HEK293 (cell line): ENCODE results near the gene VPS4A.

ENCODE experiments used
- CTCF ChIA-PET: fragments of 350-600 bp; formaldehyde crosslinking; extraction: SDS; loops from one replicate; lab custom pipeline; 2021; ENCODE audit warnings: antibody characterized with exemption; lab: Yijun Ruan, JAX
- POLR2A ChIA-PET: fragments of 300-600 bp; formaldehyde crosslinking; extraction: SDS; loops from one replicate; lab custom pipeline; 2020; ENCODE audit warnings: antibody characterized with exemption, inconsistent platforms; lab: Yijun Ruan, JAX
- H3K27ac ChIP-seq: fragments of 200-500 bp; sonication (Bioruptor generic); 2 replicates; pipeline ENCODE4 v1.5.1; 2014; ENCODE audit warnings: low read depth, low read length, control low read depth, inconsistent platforms; ENCODE audit errors: extremely low read depth
- H3K36me3 ChIP-seq, 2 experiments: fragments of 200-500 bp in 1 of 2; sonication (Bioruptor generic) in 1 of 2; 1 replicate in 1 of 2; 2 replicates in 1 of 2; pipeline ENCODE4 v1.5.1; 2014 to 2017; ENCODE audit warnings: inconsistent platforms in 2 of 2, low read length in 2 of 2; ENCODE audit not compliant: control insufficient read depth in 2 of 2, insufficient read depth in 1 of 2
- H3K4me1 ChIP-seq: fragments of 200-500 bp; sonication (Bioruptor generic); 2 replicates; pipeline ENCODE4 v1.5.1; 2014; ENCODE audit warnings: mild to moderate bottlenecking, low read length, inconsistent platforms; ENCODE audit not compliant: control insufficient read depth, insufficient read depth
- H3K4me3 ChIP-seq: 2 replicates; pipeline ENCODE4 v1.5.1; 2011; ENCODE audit warnings: low read depth, mild to moderate bottlenecking, control low read depth, low read length, moderate library complexity
- H3K9me3 ChIP-seq: fragments of 200-500 bp; sonication (Bioruptor generic); 2 replicates; pipeline ENCODE4 v1.5.1; 2014; ENCODE audit warnings: low read depth, low read length, inconsistent platforms; ENCODE audit not compliant: control insufficient read depth, insufficient read depth
- KLF10 ChIP-seq: fragments of 450-650 bp; IDR thresholded peaks from 2 replicates; pipeline ENCODE4 v1.5.1; 2018; ENCODE audit warnings: missing biosample characterization, mild to moderate bottlenecking, missing genetic modification characterization
- KLF17 ChIP-seq: fragments of 450-650 bp; formaldehyde crosslinking; IDR thresholded peaks from 2 replicates; pipeline ENCODE4 v1.5.1; 2016; ENCODE audit warnings: missing biosample characterization, missing genetic modification characterization
- KLF8 ChIP-seq: fragments of 450-650 bp; formaldehyde crosslinking; IDR thresholded peaks from 2 replicates; pipeline ENCODE4 v1.5.1; 2016; ENCODE audit warnings: missing biosample characterization, missing genetic modification characterization
- PRDM1 ChIP-seq: fragments of 450-650 bp; formaldehyde crosslinking; IDR thresholded peaks from 2 replicates; pipeline ENCODE4; 2016; ENCODE audit warnings: missing biosample characterization, missing genetic modification characterization
- SALL2 ChIP-seq: fragments of 450-650 bp; formaldehyde crosslinking; IDR thresholded peaks from 2 replicates; pipeline ENCODE4 v1.5.0; 2017; ENCODE audit warnings: missing biosample characterization, mild to moderate bottlenecking, missing genetic modification characterization, borderline replicate concordance
- SCRT1 ChIP-seq: fragments of 450-650 bp; formaldehyde crosslinking; IDR thresholded peaks from 2 replicates; pipeline ENCODE4 v1.5.1; 2016; ENCODE audit warnings: missing biosample characterization, missing genetic modification characterization, borderline replicate concordance
- SCRT2 ChIP-seq: fragments of 450-650 bp; formaldehyde crosslinking; IDR thresholded peaks from 2 replicates; pipeline ENCODE4 v1.5.1; 2016; ENCODE audit warnings: missing biosample characterization, missing genetic modification characterization
- ZBTB49 ChIP-seq: fragments of 450-650 bp; formaldehyde crosslinking; IDR thresholded peaks from 2 replicates; pipeline ENCODE4 v1.5.1; 2016; ENCODE audit warnings: missing biosample characterization, missing genetic modification characterization, low read depth
- ZFP69B ChIP-seq: fragments of 450-650 bp; formaldehyde crosslinking; IDR thresholded peaks from 2 replicates; pipeline ENCODE4 v1.5.1; 2016; ENCODE audit warnings: missing biosample characterization, missing genetic modification characterization
- ZNF138 ChIP-seq: fragments of 450-650 bp; formaldehyde crosslinking; IDR thresholded peaks from 2 replicates; pipeline ENCODE4 v1.5.1; 2016; ENCODE audit warnings: missing biosample characterization, missing genetic modification characterization, borderline replicate concordance
- ZNF18 ChIP-seq: fragments of 450-650 bp; formaldehyde crosslinking; IDR thresholded peaks from 2 replicates; pipeline ENCODE4 v1.5.1; 2016; ENCODE audit warnings: missing biosample characterization, missing genetic modification characterization
- ZNF19 ChIP-seq: fragments of 450-650 bp; formaldehyde crosslinking; IDR thresholded peaks from 2 replicates; pipeline ENCODE4; 2016; ENCODE audit warnings: missing biosample characterization, missing genetic modification characterization, low read depth
- ZNF211 ChIP-seq: fragments of 450-650 bp; formaldehyde crosslinking; IDR thresholded peaks from 2 replicates; pipeline ENCODE4 v1.5.1; 2016; ENCODE audit warnings: low read depth, missing biosample characterization, missing genetic modification characterization
- ZNF214 ChIP-seq: fragments of 450-650 bp; formaldehyde crosslinking; IDR thresholded peaks from 2 replicates; pipeline ENCODE4 v1.5.1; 2017; ENCODE audit warnings: missing biosample characterization, mild to moderate bottlenecking, missing genetic modification characterization, borderline replicate concordance
- ZNF311 ChIP-seq: fragments of 450-650 bp; formaldehyde crosslinking; IDR thresholded peaks from 2 replicates; pipeline ENCODE4 v1.5.1; 2017; ENCODE audit warnings: missing biosample characterization, missing genetic modification characterization, borderline replicate concordance
- ZNF398 ChIP-seq: fragments of 450-650 bp; formaldehyde crosslinking; IDR thresholded peaks from 2 replicates; pipeline ENCODE4 v1.5.1; 2017; ENCODE audit warnings: missing biosample characterization, missing genetic modification characterization
- ZNF549 ChIP-seq: fragments of 450-650 bp; IDR thresholded peaks from 2 replicates; pipeline ENCODE4 v1.5.1; 2018; ENCODE audit warnings: missing biosample characterization, missing genetic modification characterization, mild to moderate bottlenecking, inconsistent platforms, moderate library complexity
- ZNF560 ChIP-seq: fragments of 450-650 bp; formaldehyde crosslinking; IDR thresholded peaks from 2 replicates; pipeline ENCODE4 v1.5.1; 2017; ENCODE audit warnings: missing biosample characterization, missing genetic modification characterization, borderline replicate concordance
- ZNF629 ChIP-seq: fragments of 450-650 bp; formaldehyde crosslinking; IDR thresholded peaks from 2 replicates; pipeline ENCODE4 v1.5.1; 2017; ENCODE audit warnings: missing biosample characterization, missing genetic modification characterization
- ZNF660 ChIP-seq: fragments of 450-650 bp; IDR thresholded peaks from 2 replicates; pipeline ENCODE4 v1.5.1; 2018; ENCODE audit warnings: missing biosample characterization, mild to moderate bottlenecking, missing genetic modification characterization
- ZNF664 ChIP-seq: fragments of 450-650 bp; formaldehyde crosslinking; IDR thresholded peaks from 2 replicates; pipeline ENCODE4 v1.5.1; 2016; ENCODE audit warnings: missing biosample characterization, missing genetic modification characterization
- ZNF768 ChIP-seq: fragments of 450-650 bp; formaldehyde crosslinking; IDR thresholded peaks from 2 replicates; pipeline ENCODE4 v1.5.1; 2018; ENCODE audit warnings: missing biosample characterization, mild to moderate bottlenecking, missing genetic modification characterization
- ZNF776 ChIP-seq: fragments of 450-650 bp; formaldehyde crosslinking; IDR thresholded peaks from 2 replicates; pipeline ENCODE4 v1.5.0; 2017; ENCODE audit warnings: missing biosample characterization, missing genetic modification characterization, borderline replicate concordance
- ZNF792 ChIP-seq: fragments of 450-650 bp; formaldehyde crosslinking; IDR thresholded peaks from 2 replicates; pipeline ENCODE4 v1.5.1; 2016; ENCODE audit warnings: missing biosample characterization, missing genetic modification characterization
- ZSCAN30 ChIP-seq: fragments of 450-650 bp; IDR thresholded peaks from 2 replicates; pipeline ENCODE4 v1.5.1; 2018; ENCODE audit warnings: missing biosample characterization, mild to moderate bottlenecking, missing genetic modification characterization, moderate library complexity
- TF ChIP-seq, protein P1 (sequence below): fragments of 450-650 bp; formaldehyde crosslinking; IDR thresholded peaks from 2 replicates; pipeline ENCODE4 v1.5.1; 2016; ENCODE audit warnings: missing biosample characterization, missing genetic modification characterization

Gene VPS4A

DNA sequence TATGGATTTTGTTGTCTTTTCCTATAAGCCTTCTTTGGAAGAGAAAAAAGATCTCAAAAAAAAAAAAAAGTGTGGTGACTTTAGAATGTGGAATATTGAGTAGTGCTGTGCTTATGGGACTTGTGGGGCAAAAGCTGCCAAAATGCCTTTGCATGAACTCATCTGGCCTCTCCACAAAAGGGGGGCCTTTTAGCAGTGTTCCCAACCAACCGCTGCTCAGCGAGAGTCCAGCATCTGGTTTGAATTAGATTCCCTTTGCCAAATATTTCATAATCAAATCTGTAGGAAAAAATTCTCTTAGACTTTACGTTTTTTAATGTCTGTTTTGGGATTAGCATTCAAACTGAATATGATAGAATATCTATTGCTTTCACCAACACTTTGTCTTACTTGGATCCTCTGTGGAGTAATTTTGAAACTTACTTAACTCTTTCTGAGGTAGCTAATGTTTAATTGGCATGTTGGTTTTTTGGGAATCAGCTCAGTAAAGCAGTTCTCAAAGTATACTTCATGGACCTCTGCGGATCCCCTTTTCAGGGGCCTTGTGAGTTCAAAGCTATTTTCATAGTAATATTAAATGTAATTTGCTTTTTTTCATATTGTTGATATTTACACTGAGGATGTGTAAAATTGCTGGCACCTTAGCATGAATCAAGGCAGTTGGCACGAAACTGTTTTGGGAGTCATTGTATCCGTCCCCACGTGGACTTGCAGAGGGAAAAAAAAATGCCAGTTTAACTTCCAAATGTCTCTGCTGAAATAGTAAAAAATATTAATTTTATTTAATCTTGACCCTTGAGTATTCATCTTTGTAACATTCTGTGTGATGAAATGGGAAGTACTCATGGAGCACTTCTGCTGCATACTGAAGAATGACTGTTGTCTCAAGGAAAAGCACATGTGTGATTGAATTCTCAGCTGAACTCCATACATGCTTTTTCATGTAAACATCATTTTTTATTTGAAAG, 34.7 kb upstream of the VPS4A start (continued):
- TF ChIP-seq, protein P1, sequence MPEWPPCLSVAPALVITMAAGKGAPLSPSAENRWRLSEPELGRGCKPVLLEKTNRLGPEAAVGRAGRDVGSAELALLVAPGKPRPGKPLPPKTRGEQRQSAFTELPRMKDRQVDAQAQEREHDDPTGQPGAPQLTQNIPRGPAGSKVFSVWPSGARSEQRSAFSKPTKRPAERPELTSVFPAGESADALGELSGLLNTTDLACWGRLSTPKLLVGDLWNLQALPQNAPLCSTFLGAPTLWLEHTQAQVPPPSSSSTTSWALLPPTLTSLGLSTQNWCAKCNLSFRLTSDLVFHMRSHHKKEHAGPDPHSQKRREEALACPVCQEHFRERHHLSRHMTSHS (tag by site-specific recombination): no peak
- TF ChIP-seq ZNF138 (tag by site-specific recombination) (no peak), ZNF768 (tag by site-specific recombination) (no peak), ZNF18 (tag by site-specific recombination) (no peak), KLF8 (no peak), ZNF549 (tag by site-specific recombination) (no peak), ZNF776 (tag by site-specific recombination) (no peak), ZNF19 (tag by site-specific recombination) (no peak), ZNF560 (no peak)

DNA sequence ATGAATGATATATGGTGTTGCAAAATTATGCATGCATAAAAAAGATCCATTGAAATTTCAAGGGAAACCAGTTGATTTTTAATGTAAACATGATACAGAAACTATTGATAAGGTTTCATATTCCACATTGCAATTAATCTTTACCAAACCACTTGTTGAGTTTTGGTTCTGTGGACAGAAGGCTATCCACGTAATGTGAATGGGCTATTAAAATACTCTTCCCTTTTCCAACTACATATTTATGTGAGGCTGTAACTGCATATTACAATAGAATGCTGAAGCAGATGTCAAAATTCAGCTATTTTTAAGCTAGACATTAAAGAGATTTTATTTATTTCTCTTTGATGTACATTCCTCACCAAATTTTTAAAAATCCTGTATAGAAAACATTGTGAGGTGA, 33.7 kb upstream of the VPS4A start:
- Histone ChIP-seq H3K27ac (no peak overlapping the region), H3K36me3 (peaks cover 3 to 7% of the 10 kb centered on the region in 2 experiments; a peak in 2 of 3 replicates), H3K4me3 (no peak overlapping the region), H3K9me3 (no peaks in the 10 kb centered on the region), H3K4me1 (no peaks in the 10 kb centered on the region)
- CTCF ChIA-PET: interaction anchor here (0.6 to 1.2 kb wide), 5 partner anchors 9 to 975 kb away, joined by 3 to 4 read pairs (median 3); partner anchors contain the start of gene EXOSC6
- TF ChIP-seq ZNF660 (tag by site-specific recombination) (no peak), ZSCAN30 (tag by site-specific recombination) (no peak), ZNF211 (tag by site-specific recombination) (no peak), KLF17 (no peak), SCRT1 (peak; percentile 41; the same call in 1 of the 2 replicates), SCRT2 (tag by site-specific recombination) (peak; percentile 70), PRDM1 (tag by site-specific recombination) (no peak)
- POLR2A ChIA-PET: no interaction called here

DNA sequence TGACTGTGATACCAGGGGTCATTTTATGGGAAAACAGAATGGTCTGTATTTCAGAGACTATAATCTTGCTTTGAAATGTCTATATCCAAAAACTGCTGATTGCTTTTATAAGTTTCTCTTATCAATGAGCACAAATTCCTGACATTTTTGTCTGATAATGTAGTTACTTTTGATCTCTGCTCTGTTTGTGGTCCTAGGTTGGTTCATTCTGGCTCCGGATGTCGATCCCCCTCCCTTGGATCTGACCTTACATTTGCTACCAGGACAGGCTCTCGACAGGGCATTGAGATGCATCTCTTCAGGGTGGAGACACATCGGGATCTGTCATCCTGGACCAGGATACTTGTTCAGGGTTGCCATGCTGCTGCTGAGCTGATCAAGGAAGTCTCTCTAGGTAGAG, 27.3 kb upstream of the VPS4A start:
- Histone ChIP-seq H3K9me3 (no peaks in the 10 kb centered on the region), H3K36me3 (peaks cover 7 to 26% of the 10 kb centered on the region in 2 experiments; a peak in 2 of 3 replicates), H3K27ac (no peak overlapping the region), H3K4me3 (no peak overlapping the region), H3K4me1 (no peaks in the 10 kb centered on the region)
- CTCF ChIA-PET: interaction anchor here (0.5 to 7.4 kb wide), 2 partner anchors 133 to 547 kb away, joined by 3 to 104 read pairs; partner anchors contain the start of gene CDH1
- POLR2A ChIA-PET: no interaction called here
- TF ChIP-seq ZNF214 (tag by site-specific recombination) (no peak), ZFP69B (no peak), SALL2 (no peak), ZNF311 (no peak), ZNF629 (tag by site-specific recombination) (no peak), ZNF664 (tag by site-specific recombination) (no peak), ZBTB49 (tag by site-specific recombination) (no peak), ZNF398 (no peak), KLF10 (no peak), ZNF792 (tag by site-specific recombination) (no peak)
